ENCODE data around the gene CC2D1B. TPM values are rescaled to one million over a fixed set of nuclear protein-coding genes. Genes with fewer than 3 reads are reported as not detected.
A peak's percentile ranks its signal among the peaks of the same experiment; 100 is the strongest.

CC2D1B gene
- polyA plus RNA-seq, 3 donors: 1.7 to 17.5 (median 2.4) TPM

GRCh38 chr1:52368383-52369172, 2.6 kb upstream of the CC2D1B start:
- Mint-ChIP-seq H3K27me3 (ENCODE audit: low read depth in 3 of 3) (peaks cover 9 to 20% (median 12%) of the 10 kb centered on the region in 3 donors), H3K4me3 (peak overlapping the region; percentile 64 to 86), H3K27ac (no peak overlapping the region), H3K4me1 (peaks cover 25% of the 10 kb centered on the region), H3K36me3 (peaks cover 16 to 25% of the 10 kb centered on the region in 2 donors), H3K9me3 (peaks cover 0 to 1% (median 0%) of the 10 kb centered on the region in 7 donors)
- peak overlapping the region; percentile 73 for H2AFZ ChIP-seq (ENCODE audit: insufficient read depth, low read depth, low read length, poor library complexity, severe bottlenecking)
- WGBS (ENCODE audit: insufficient coverage): 8% methylated on average over 51 of the region's 51 CpGs
- H4K20me1 ChIP-seq (ENCODE audit: insufficient read depth, low read length): peaks cover 8% of the 10 kb centered on the region
- no peaks in the 10 kb centered on the region for H3K9me3 ChIP-seq (replicated peaks in 1 of 2; ENCODE audit: control insufficient read depth in 1 of 2, insufficient read depth in 1 of 2, low read length in 2 of 2)
- peaks cover 0 to 16% of the 10 kb centered on the region in 2 donors for H3K27me3 ChIP-seq (ENCODE audit: control insufficient read depth in 2 of 2, insufficient read depth in 2 of 2, low read length in 2 of 2)
- H3K36me3 ChIP-seq (replicated peaks in 1 of 2; ENCODE audit: control insufficient read depth in 1 of 2, insufficient read depth in 2 of 2, low read length in 2 of 2): peaks cover 0 to 24% of the 10 kb centered on the region in 2 donors
- TF ChIP-seq, protein P1, sequence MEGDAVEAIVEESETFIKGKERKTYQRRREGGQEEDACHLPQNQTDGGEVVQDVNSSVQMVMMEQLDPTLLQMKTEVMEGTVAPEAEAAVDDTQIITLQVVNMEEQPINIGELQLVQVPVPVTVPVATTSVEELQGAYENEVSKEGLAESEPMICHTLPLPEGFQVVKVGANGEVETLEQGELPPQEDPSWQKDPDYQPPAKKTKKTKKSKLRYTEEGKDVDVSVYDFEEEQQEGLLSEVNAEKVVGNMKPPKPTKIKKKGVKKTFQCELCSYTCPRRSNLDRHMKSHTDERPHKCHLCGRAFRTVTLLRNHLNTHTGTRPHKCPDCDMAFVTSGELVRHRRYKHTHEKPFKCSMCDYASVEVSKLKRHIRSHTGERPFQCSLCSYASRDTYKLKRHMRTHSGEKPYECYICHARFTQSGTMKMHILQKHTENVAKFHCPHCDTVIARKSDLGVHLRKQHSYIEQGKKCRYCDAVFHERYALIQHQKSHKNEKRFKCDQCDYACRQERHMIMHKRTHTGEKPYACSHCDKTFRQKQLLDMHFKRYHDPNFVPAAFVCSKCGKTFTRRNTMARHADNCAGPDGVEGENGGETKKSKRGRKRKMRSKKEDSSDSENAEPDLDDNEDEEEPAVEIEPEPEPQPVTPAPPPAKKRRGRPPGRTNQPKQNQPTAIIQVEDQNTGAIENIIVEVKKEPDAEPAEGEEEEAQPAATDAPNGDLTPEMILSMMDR (IDR thresholded peaks at IDR 0.05): no peak
- H3K79me2 ChIP-seq (ENCODE audit: insufficient read depth, low read length): peaks cover 23% of the 10 kb centered on the region
- peak overlapping the region; percentile 58 for H3K4me2 ChIP-seq (replicated peaks; ENCODE audit: extremely low read depth, low read length, poor library complexity, severe bottlenecking)
- H3K4me1 ChIP-seq (ENCODE audit: control insufficient read depth in 1 of 2, insufficient read depth in 2 of 2, low read length in 2 of 2): peaks cover 23 to 30% of the 10 kb centered on the region in 2 donors
- H3K27ac ChIP-seq (ENCODE audit: low read depth in 1 of 2, low read length in 2 of 2): no peak overlapping the region
- no peak overlapping the region for H3K9ac ChIP-seq (ENCODE audit: insufficient read depth, low read length, poor library complexity, severe bottlenecking)
- intact Hi-C loops (cut with micrococcal nuclease): no loop called here
- DNase-seq: peak; percentile 10 to 22 (median 17)
- peak overlapping the region in 1 of 3 experiments; percentile 61 for H3K4me3 ChIP-seq (replicated peaks in 1 of 3; ENCODE audit: low read depth in 2 of 3, low read length in 3 of 3)

DNA sequence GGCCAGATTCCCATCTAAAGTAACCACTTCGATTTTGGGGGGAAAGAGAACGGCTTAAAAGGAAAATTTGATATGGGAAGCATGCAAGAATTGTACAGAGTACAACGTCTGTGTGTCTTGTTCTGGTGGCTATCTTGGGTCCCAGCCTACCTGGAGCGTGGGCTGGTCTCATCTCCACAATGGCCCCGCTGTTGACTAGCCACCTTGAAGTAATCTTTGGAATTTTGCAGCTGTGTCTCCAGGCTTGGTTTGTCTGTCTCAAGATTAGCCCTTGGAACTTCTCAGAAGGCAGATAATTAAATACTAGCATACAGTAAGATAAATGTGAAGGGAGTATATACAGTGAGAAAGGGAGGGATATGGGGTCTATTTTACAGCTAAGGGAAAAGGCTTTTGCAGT, 1.3 kb upstream of the CC2D1B start:
- Mint-ChIP-seq H3K27me3 (ENCODE audit: low read depth in 3 of 3) (peaks cover 9 to 20% (median 12%) of the 10 kb centered on the region in 3 donors), H3K9me3 (peaks cover 0 to 1% (median 0%) of the 10 kb centered on the region in 7 donors), H3K36me3 (peaks cover 15 to 26% of the 10 kb centered on the region in 2 donors), H3K4me3 (no peak overlapping the region), H3K27ac (peak overlapping the region in 1 of 7 donors; percentile 19), H3K4me1 (peaks cover 25% of the 10 kb centered on the region)
- Histone ChIP-seq H3K27me3 (ENCODE audit: control insufficient read depth in 2 of 2, insufficient read depth in 2 of 2, low read length in 2 of 2) (peaks cover 0 to 16% of the 10 kb centered on the region in 2 donors), H3K79me2 (ENCODE audit: insufficient read depth, low read length) (peaks cover 32% of the 10 kb centered on the region), H3K9ac (ENCODE audit: insufficient read depth, low read length, poor library complexity, severe bottlenecking) (no peak overlapping the region), H3K4me3 (replicated peaks in 1 of 3; ENCODE audit: low read depth in 2 of 3, low read length in 3 of 3) (no peak overlapping the region), H2AFZ (ENCODE audit: insufficient read depth, low read depth, low read length, poor library complexity, severe bottlenecking) (no peak overlapping the region), H3K9me3 (replicated peaks in 1 of 2; ENCODE audit: control insufficient read depth in 1 of 2, insufficient read depth in 1 of 2, low read length in 2 of 2) (no peaks in the 10 kb centered on the region), H3K4me2 (replicated peaks; ENCODE audit: extremely low read depth, low read length, poor library complexity, severe bottlenecking) (no peak overlapping the region), H3K36me3 (replicated peaks in 1 of 2; ENCODE audit: control insufficient read depth in 1 of 2, insufficient read depth in 2 of 2, low read length in 2 of 2) (peaks cover 5 to 23% of the 10 kb centered on the region in 2 donors), H4K20me1 (ENCODE audit: insufficient read depth, low read length) (peaks cover 12% of the 10 kb centered on the region), H3K27ac (ENCODE audit: low read depth in 1 of 2, low read length in 2 of 2) (no peak overlapping the region), H3K4me1 (ENCODE audit: control insufficient read depth in 1 of 2, insufficient read depth in 2 of 2, low read length in 2 of 2) (peaks cover 23 to 30% of the 10 kb centered on the region in 2 donors)
- TF ChIP-seq, protein P1 (IDR thresholded peaks at IDR 0.05): no peak
- intact Hi-C loops (cut with micrococcal nuclease): no loop called here
- WGBS (ENCODE audit: insufficient coverage): 100% methylated on average over 3 of the region's 5 CpGs
- no peak for DNase-seq

Measured in CD14-positive monocyte (primary cell).